ENCODE results near the gene MIA2.

MIA2 gene

GRCh38 chr14:39382463-39382862 lies 148.7 kb downstream of the MIA2 start:
- DNase-seq (ENCODE audit: low read depth, low spot score) = no peak

GRCh38 chr14:39383026-39383660 lies 149.4 kb downstream of the MIA2 start:
- DNase-seq (ENCODE audit: low read depth, low spot score) = no peak

- DNase-seq (ENCODE audit: low read depth, low spot score) = no peak
Measured at GRCh38 chr14:39383741-39384140, 150.0 kb downstream of the MIA2 start.

GRCh38 chr14:39384177-39384576 lies 150.5 kb downstream of the MIA2 start:
- DNase-seq (ENCODE audit: low read depth, low spot score) = no peak

GRCh38 chr14:39393289-39393688 lies 159.6 kb downstream of the MIA2 start:
- no peak for DNase-seq (ENCODE audit: low read depth, low spot score)

- DNase-seq (ENCODE audit: low read depth, low spot score) = no peak
Measured at GRCh38 chr14:39395555-39396254, 162.0 kb downstream of the MIA2 start.

- no peak for DNase-seq (ENCODE audit: low read depth, low spot score)
Measured at GRCh38 chr14:39396448-39396847, 162.7 kb downstream of the MIA2 start.

- DNase-seq (ENCODE audit: low read depth, low spot score) = no peak
Measured at GRCh38 chr14:39398382-39398781, 164.7 kb downstream of the MIA2 start.

- no peak for DNase-seq (ENCODE audit: low read depth, low spot score)
Measured at GRCh38 chr14:39406560-39406959, 172.8 kb downstream of the MIA2 start.

GRCh38 chr14:39416072-39416471 lies 182.4 kb downstream of the MIA2 start:
- no peak for DNase-seq (ENCODE audit: low read depth, low spot score)

- no peak for DNase-seq (ENCODE audit: low read depth, low spot score)
Measured at GRCh38 chr14:39417014-39417413, 183.3 kb downstream of the MIA2 start.

GRCh38 chr14:39419272-39419671 lies 185.6 kb downstream of the MIA2 start:
- DNase-seq (ENCODE audit: low read depth, low spot score) = no peak

- no peak for DNase-seq (ENCODE audit: low read depth, low spot score)
Measured at GRCh38 chr14:39422243-39422642, 188.5 kb downstream of the MIA2 start.

- DNase-seq (ENCODE audit: low read depth, low spot score) = no peak
Measured at GRCh38 chr14:39423793-39424192, 190.1 kb downstream of the MIA2 start.

- DNase-seq (ENCODE audit: low read depth, low spot score) = no peak
Measured at GRCh38 chr14:39425947-39426346, 192.2 kb downstream of the MIA2 start.

- DNase-seq (ENCODE audit: low read depth, low spot score) = no peak
Measured at GRCh38 chr14:39426605-39427004, 192.9 kb downstream of the MIA2 start.

- no peak for DNase-seq (ENCODE audit: low read depth, low spot score)
Measured at GRCh38 chr14:39428118-39428517, 194.4 kb downstream of the MIA2 start.

GRCh38 chr14:39430762-39431415 lies 197.2 kb downstream of the MIA2 start:
- no peak for DNase-seq (ENCODE audit: low read depth, low spot score)

GRCh38 chr14:39431416-39432178 lies 197.9 kb downstream of the MIA2 start:
- peak; percentile 25 for DNase-seq (ENCODE audit: low read depth, low spot score)

- peak; percentile 93 for DNase-seq (ENCODE audit: low read depth, low spot score)
Measured at GRCh38 chr14:39432179-39432618, 198.5 kb downstream of the MIA2 start, which contains the start of gene FBXO33. Gene FBXO33 (minus strand): TSS chr14:39432433. CDS start chr14:39432162, 271 bp downstream.

GRCh38 chr14:39432619-39433451 lies 199.1 kb downstream of the MIA2 start:
- peak; percentile 45 for DNase-seq (ENCODE audit: low read depth, low spot score)
